K562 (cell line): ENCODE data around the gene SUFU.

Experiments
- CTCF ChIP-seq, 3 experiments: IDR thresholded peaks in 2 of 3; conservative IDR thresholded peaks in 1 of 3; 2 replicates each; pipeline ENCODE4 v1.5.1; 2011 to 2012; ENCODE audit warnings: low read length in 3 of 3, mild to moderate bottlenecking in 3 of 3, control low read depth in 2 of 3, improper control_type of control experiment in 1 of 3, inconsistent platforms in 1 of 3, low read depth in 1 of 3, mixed read lengths in 1 of 3, moderate library complexity in 1 of 3; ENCODE audit not compliant: insufficient read depth in 2 of 3
- FOXJ3 ChIP-seq: sonication (generic); formaldehyde crosslinking; IDR thresholded peaks from 2 replicates; pipeline ENCODE4 v1.4.0; 2020; ENCODE audit warnings: mild to moderate bottlenecking, missing genetic modification reagents
- TBL1XR1 ChIP-seq, 2 experiments: IDR thresholded peaks; 2 replicates each; pipeline ENCODE4 v1.6.1; 2012; ENCODE audit warnings: improper control_type of control experiment in 2 of 2, low read length in 2 of 2, mild to moderate bottlenecking in 1 of 2
- ZFX ChIP-seq: sonication (generic); formaldehyde crosslinking; IDR thresholded peaks from 2 replicates; pipeline ENCODE4 v1.8.0; 2022; ENCODE audit warnings: mild to moderate bottlenecking, missing genetic modification reagents, moderate library complexity

- TF ChIP-seq TBL1XR1 (IDR thresholded peaks at IDR 0.05; ENCODE audit: low read length in 2 of 2): no peak
- no peak for TF ChIP-seq CTCF (IDR thresholded peaks at IDR 0.05 in 2 of 3, conservative IDR thresholded peaks at IDR 0.05 in 1 of 3; ENCODE audit: insufficient read depth in 2 of 3, low read depth in 1 of 3, low read length in 3 of 3)
- TF ChIP-seq ZFX (CRISPR knock-in tag): no peak
- no peak for TF ChIP-seq FOXJ3 (CRISPR knock-in tag)
Measured at GRCh38 chr10:102626026-102626685, 122.4 kb downstream of the SUFU start.
